IMR-90 (cell line): ENCODE data around the gene CLDN9. TPM values are rescaled to one million over a fixed set of nuclear protein-coding genes. Genes with fewer than 3 reads are reported as not detected.

Experiments
- ATAC-seq: fragments of 200-7000 bp; cut with Tn5 transposase; 2 replicates; pipeline ENCODE4 v1.9.1; 2020; ENCODE audit warnings: low read depth, mild to moderate bottlenecking, moderate library complexity
- BruUV-seq: library from RNA; stranded (reverse); fragments of 400-500 nt; replicated peaks from 2 replicates; lab custom pipeline; 2021; lab: Mats Ljungman, UMichigan
- CTCF ChIA-PET: fragments of 300-600 bp; formaldehyde crosslinking; extraction: SDS; loops from one replicate; lab custom pipeline; 2021; ENCODE audit warnings: antibody characterized with exemption; lab: Yijun Ruan, JAX
- POLR2A ChIA-PET: fragments of 300-600 bp; sonication (Branson Sonifier 250); formaldehyde crosslinking; loops from one replicate; lab custom pipeline; 2022; ENCODE audit warnings: antibody characterized with exemption; ENCODE audit not compliant: unreplicated experiment; lab: Charles Lee
- DNase-seq: peaks from one replicate; pipeline ENCODE4 v3.0.0; 2013
- H2AFZ ChIP-seq: replicated peaks from 2 replicates; pipeline ENCODE3; 2013; ENCODE audit warnings: low read length, mild to moderate bottlenecking; ENCODE audit not compliant: poor library complexity
- H2AK5ac ChIP-seq: 2 replicates; pipeline ENCODE4 v1.6.1; 2013; ENCODE audit warnings: low read depth, low read length, inconsistent platforms
- H2AK9ac ChIP-seq: replicated peaks from 2 replicates; pipeline ENCODE3; 2013; ENCODE audit warnings: mild to moderate bottlenecking, low read depth, low read length, moderate library complexity; ENCODE audit not compliant: poor library complexity
- H2BK120ac ChIP-seq: 2 replicates; pipeline ENCODE4 v1.6.1; 2013; ENCODE audit warnings: low read depth, low read length, inconsistent platforms
- H2BK15ac ChIP-seq: 3 replicates; pipeline ENCODE4 v1.6.1; 2013; ENCODE audit warnings: low read depth, low read length, inconsistent platforms
- H2BK20ac ChIP-seq: 2 replicates; pipeline ENCODE4 v1.6.1; 2013; ENCODE audit warnings: low read depth, mild to moderate bottlenecking, inconsistent platforms, low read length, moderate library complexity
- H2BK5ac ChIP-seq: 2 replicates; pipeline ENCODE4 v1.6.1; 2013; ENCODE audit warnings: mild to moderate bottlenecking, low read depth, low read length, inconsistent platforms; ENCODE audit not compliant: poor library complexity, severe bottlenecking
- H3K14ac ChIP-seq: replicated peaks from 2 replicates; pipeline ENCODE4 v1.6.1; 2013; ENCODE audit warnings: low read depth, low read length, inconsistent platforms
- H3K18ac ChIP-seq: 2 replicates; pipeline ENCODE4 v1.6.1; 2013; ENCODE audit warnings: low read depth, low read length, control low read depth
- H3K23ac ChIP-seq: 2 replicates; pipeline ENCODE4 v1.6.1; 2013; ENCODE audit warnings: low read depth, low read length, inconsistent platforms
- H3K27ac ChIP-seq: 2 replicates; pipeline ENCODE4 v1.5.1; 2013; ENCODE audit warnings: mild to moderate bottlenecking, control low read depth, low read length; ENCODE audit not compliant: insufficient read depth
- H3K27me3 ChIP-seq: 2 replicates; pipeline ENCODE4 v1.6.1; 2013; ENCODE audit warnings: low read length; ENCODE audit not compliant: control insufficient read depth, insufficient read depth
- H3K36me3 ChIP-seq: 2 replicates; pipeline ENCODE4 v1.6.1; 2013; ENCODE audit warnings: low read length, mixed read lengths; ENCODE audit not compliant: control insufficient read depth, insufficient read depth
- H3K4ac ChIP-seq: 2 replicates; pipeline ENCODE4 v1.6.1; 2013; ENCODE audit warnings: low read depth, low read length, inconsistent platforms
- H3K4me1 ChIP-seq: 2 replicates; pipeline ENCODE4 v1.6.1; 2013; ENCODE audit warnings: low read length, mixed read lengths; ENCODE audit not compliant: control insufficient read depth, insufficient read depth
- H3K4me2 ChIP-seq: 2 replicates; pipeline ENCODE4 v1.6.1; 2013; ENCODE audit warnings: low read depth, mild to moderate bottlenecking, control low read depth, low read length, moderate library complexity
- H3K4me3 ChIP-seq: 2 replicates; pipeline ENCODE4 v1.5.1; 2013; ENCODE audit warnings: low read depth, mild to moderate bottlenecking, control low read depth, low read length, moderate library complexity; ENCODE audit not compliant: insufficient read depth
- H3K56ac ChIP-seq: 2 replicates; pipeline ENCODE4 v1.6.1; 2013; ENCODE audit warnings: low read length, inconsistent platforms; ENCODE audit not compliant: insufficient read depth; ENCODE audit errors: extremely low read depth
- H3K79me1 ChIP-seq, 2 experiments: 2 replicates each; pipeline ENCODE4 v1.6.1; 2013; ENCODE audit warnings: low read length in 2 of 2, inconsistent platforms in 1 of 2, low read depth in 1 of 2
- H3K9ac ChIP-seq: 2 replicates; pipeline ENCODE4 v1.6.1; 2013; ENCODE audit warnings: low read depth, low read length, control low read depth
- H3K9me1 ChIP-seq: 2 replicates; pipeline ENCODE4 v1.6.1; 2013; ENCODE audit warnings: low read length, inconsistent platforms; ENCODE audit not compliant: insufficient read depth
- H3K9me3 ChIP-seq: 2 replicates; pipeline ENCODE4 v1.6.1; 2013; ENCODE audit warnings: low read length; ENCODE audit not compliant: control insufficient read depth, insufficient read depth
- H4K20me1 ChIP-seq: 2 replicates; pipeline ENCODE4 v1.6.1; 2013; ENCODE audit warnings: low read length, inconsistent platforms; ENCODE audit not compliant: insufficient read depth
- H4K5ac ChIP-seq: 2 replicates; pipeline ENCODE4 v1.6.1; 2013; ENCODE audit warnings: mild to moderate bottlenecking, low read depth, low read length, control low read depth
- H4K8ac ChIP-seq, 2 experiments: 2 replicates each; pipeline ENCODE4 v1.6.1; 2013; ENCODE audit warnings: low read depth in 2 of 2, low read length in 2 of 2, control low read depth in 1 of 2, inconsistent platforms in 1 of 2
- H4K91ac ChIP-seq: 2 replicates; pipeline ENCODE4 v1.6.1; 2013; ENCODE audit warnings: low read depth, low read length, inconsistent platforms; ENCODE audit not compliant: insufficient read depth
- CEBPB ChIP-seq: IDR thresholded peaks from 2 replicates; pipeline ENCODE4 v1.6.1; 2012; ENCODE audit warnings: low read depth, low read length, improper control_type of control experiment
- CHD1 ChIP-seq: IDR thresholded peaks from 2 replicates; pipeline ENCODE4 v1.6.1; 2012; ENCODE audit warnings: low read depth, low read length, improper control_type of control experiment
- FOS ChIP-seq: fragments of 150-350 bp; IDR thresholded peaks from 2 replicates; pipeline ENCODE4 v1.6.1; 2016; ENCODE audit warnings: low read depth, low read length
- MAFK ChIP-seq: IDR thresholded peaks from 2 replicates; pipeline ENCODE4 v1.6.1; 2012; ENCODE audit warnings: low read depth, low read length, improper control_type of control experiment
- MAZ ChIP-seq: IDR thresholded peaks from 2 replicates; pipeline ENCODE4 v1.6.1; 2012; ENCODE audit warnings: low read depth, mild to moderate bottlenecking, low read length, improper control_type of control experiment, moderate library complexity, borderline replicate concordance
- MXI1 ChIP-seq: IDR thresholded peaks from 2 replicates; pipeline ENCODE4 v1.6.1; 2012; ENCODE audit warnings: low read depth, mild to moderate bottlenecking, low read length, moderate library complexity, borderline replicate concordance
- POLR2A ChIP-seq: IDR thresholded peaks from 2 replicates; pipeline ENCODE4 v1.6.1; 2012; ENCODE audit warnings: mild to moderate bottlenecking, low read depth, low read length
- RAD21 ChIP-seq: IDR thresholded peaks from 2 replicates; pipeline ENCODE4 v1.6.1; 2012; ENCODE audit warnings: low read length, improper control_type of control experiment
- RCOR1 ChIP-seq: IDR thresholded peaks from 2 replicates; pipeline ENCODE4 v1.6.1; 2012; ENCODE audit warnings: mild to moderate bottlenecking, low read length, improper control_type of control experiment; ENCODE audit not compliant: insufficient replicate concordance
- RFX5 ChIP-seq: IDR thresholded peaks from 2 replicates; pipeline ENCODE4 v1.8.0; 2012; ENCODE audit warnings: low read depth, mild to moderate bottlenecking, low read length, moderate library complexity
- WGBS, 2 experiments: methylation state at CpG; one replicate each; pipeline versions ENCODE4 v1.1.5 to v1.1.7; 2013; ENCODE audit warnings: missing lambda C conversion rate in 2 of 2; ENCODE audit not compliant: insufficient read length in 1 of 2; ENCODE audit errors: extremely low coverage in 2 of 2; 5-methylcytosine and 5-hydroxymethylcytosine counted together
- dilution Hi-C: fragments of 300-500 bp; cut with HindIII; formaldehyde crosslinking; loops from one replicate; pipeline ENCODE4 v1.14.3; 2018; ENCODE audit warnings: low sequenced_read_pairs; ENCODE audit not compliant: unreplicated experiment
- in situ Hi-C: fragments of 300-500 bp; cut with MboI; formaldehyde crosslinking; loops from 3 replicates; pipeline ENCODE4 v1.14.3; 2019; ENCODE audit warnings: low sequenced_read_pairs, inconsistent platforms, mixed read lengths
- intact Hi-C: fragments of 100-400 bp; cut with micrococcal nuclease; formaldehyde crosslinking; loops from 2 replicates; pipeline ENCODE4 v1.10.0; 2022
- polyA plus RNA-seq, 3 experiments: library from polyadenylated mRNA; depleted of rRNA; stranded (reverse); fragments of >200 nt; gene quantifications; 2 replicates each; pipeline ENCODE4 v1.2.3, GENCODE V29; 2012; ENCODE audit warnings: low replicate concordance in 1 of 3
- total RNA-seq: library from RNA; depleted of rRNA; stranded (reverse); fragments of >200 nt; gene quantifications from 2 replicates; pipeline ENCODE4 v1.2.3, GENCODE V29; 2012

The CLDN9 gene
- total and polyA plus RNA-seq, 2 of the 4 experiments (the other 2 are of a cell fraction) = 0.05 TPM; not detected in 1

DNA sequence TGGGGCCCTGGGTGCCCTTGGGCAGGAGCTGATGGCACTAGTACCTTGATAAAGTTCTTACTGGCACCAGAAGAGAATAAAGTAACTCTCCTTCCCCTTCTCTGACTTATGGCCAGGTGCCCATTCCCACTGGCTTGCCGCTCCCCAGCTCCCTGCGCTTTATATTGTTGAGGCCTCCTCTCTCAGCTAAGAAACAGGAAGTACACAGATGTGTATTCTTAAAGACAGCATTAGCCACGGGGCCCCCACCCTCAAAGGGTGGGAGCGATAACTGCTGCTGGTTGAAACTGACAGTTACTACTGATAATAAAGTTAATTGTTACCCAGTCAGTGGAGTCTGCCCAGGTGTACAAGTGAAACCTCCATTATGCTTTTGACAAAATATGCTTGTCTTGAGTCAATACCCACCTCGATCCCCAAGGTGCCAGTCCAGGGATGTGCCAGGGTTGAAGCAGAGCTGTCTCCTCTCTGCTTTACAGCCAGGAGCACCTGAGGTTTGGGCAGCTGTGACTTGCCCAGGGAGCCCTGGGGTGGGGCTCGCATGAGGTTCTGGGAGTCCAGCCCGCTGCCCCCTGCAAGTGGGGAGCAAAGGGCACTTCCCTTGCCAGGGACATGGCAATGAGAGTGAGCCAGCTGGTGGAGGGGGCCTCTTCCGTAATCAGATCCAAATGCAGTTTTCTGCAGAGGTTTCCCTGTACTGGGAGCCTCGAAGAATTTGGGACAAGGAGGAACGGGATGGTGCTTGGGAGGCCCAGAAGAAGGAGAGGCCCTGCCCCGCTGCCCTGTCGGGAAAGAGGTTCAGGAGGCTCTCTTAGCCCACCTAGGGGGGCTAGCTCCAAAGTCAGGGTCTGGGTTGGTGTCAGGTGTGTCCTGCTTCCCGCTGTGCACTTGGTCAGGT is 5.4 kb upstream of the CLDN9 start (continued):
- no peak for TF ChIP-seq CHD1

DNA sequence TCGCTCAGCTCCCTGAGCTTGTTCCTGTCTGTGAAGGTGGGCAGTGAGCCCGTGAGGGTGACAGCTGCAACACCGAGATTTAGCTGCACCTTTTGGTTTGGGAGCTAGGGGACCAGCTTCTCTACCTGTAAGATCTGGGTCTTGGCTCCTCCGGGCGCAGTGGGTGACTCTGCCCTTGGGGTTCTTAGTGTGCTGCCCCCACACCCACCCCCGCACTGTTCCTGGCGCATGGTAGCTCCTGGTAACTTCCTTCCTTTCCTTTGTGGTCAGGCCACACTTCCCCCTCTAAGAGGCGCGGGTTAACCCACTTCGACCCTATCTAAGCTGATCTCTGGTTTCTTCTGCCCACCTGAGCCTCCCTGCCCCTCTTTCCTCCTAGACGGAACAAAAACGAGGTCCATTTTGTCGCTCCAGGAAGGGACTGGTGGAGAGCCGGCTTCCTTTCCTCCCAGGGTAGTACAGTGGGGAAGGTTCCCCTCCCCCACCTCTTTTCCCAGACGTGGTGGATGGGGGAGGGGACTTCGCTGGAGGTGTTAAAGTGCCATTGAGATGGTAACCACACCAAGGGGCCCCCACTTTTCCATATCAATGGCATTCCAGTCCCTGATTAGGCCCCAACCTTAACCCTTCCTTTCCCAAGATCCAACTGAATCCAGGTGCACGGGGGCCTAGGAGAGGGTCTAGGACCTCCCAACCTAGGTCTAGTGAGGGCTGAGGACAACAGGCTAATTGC is 4.6 kb upstream of the CLDN9 start:
- ATAC-seq (no peak), DNase-seq (no peak)
- Histone ChIP-seq H2BK15ac (no peak overlapping the region; the same call in 2 of the 3 replicates), H3K9ac (no peak overlapping the region), H3K36me3 (no peaks in the 10 kb centered on the region), H2AFZ (no peak overlapping the region), H4K91ac (no peak overlapping the region), H2BK20ac (no peak overlapping the region), H3K4me2 (no peak overlapping the region), H3K9me1 (no peaks in the 10 kb centered on the region), H3K4me3 (no peak overlapping the region), H3K79me1 (no peaks in the 10 kb centered on the region), H3K4me1 (peaks cover 3% of the 10 kb centered on the region; the same call in 1 of the 2 replicates), H3K9me3 (no peaks in the 10 kb centered on the region), H2BK120ac (no peak overlapping the region), H2AK5ac (peak overlapping the region; percentile 24; the same call in 1 of the 2 replicates), H3K18ac (no peak overlapping the region), H3K23ac (no peak overlapping the region), H4K5ac (no peak overlapping the region), H3K56ac (no peak overlapping the region), H3K14ac (no peak overlapping the region), H2BK5ac (no peak overlapping the region), H4K20me1 (no peaks in the 10 kb centered on the region), H4K8ac (no peak overlapping the region), H3K27ac (no peak overlapping the region), H3K4ac (no peak overlapping the region), H2AK9ac (no peak overlapping the region), H3K27me3 (peaks cover 38% of the 10 kb centered on the region)
- POLR2A ChIA-PET = no interaction called here
- in situ Hi-C loops = no loop called here
- intact Hi-C loops = no loop called here
- no TSS peak for BruUV-seq
- 67% methylated on average over 3 of the region's 17 CpGs; no CpG with 5 or more reads in 1 of the 2 experiments for WGBS, 2 experiments
- dilution Hi-C loops = no loop called here
- CTCF ChIA-PET = interaction anchor here (1.1 kb wide), 1 partner anchor 24 kb away, joined by 3 read pairs; no protein-coding TSS in a partner anchor
- TF ChIP-seq FOS (no peak), MXI1 (no peak), MAZ (no peak), RAD21 (no peak), CHD1 (no peak), RCOR1 (no peak), POLR2A (no peak), MAFK (no peak), CEBPB (no peak), RFX5 (no peak)
